ENCODE data around the gene PLP2.

DNA sequence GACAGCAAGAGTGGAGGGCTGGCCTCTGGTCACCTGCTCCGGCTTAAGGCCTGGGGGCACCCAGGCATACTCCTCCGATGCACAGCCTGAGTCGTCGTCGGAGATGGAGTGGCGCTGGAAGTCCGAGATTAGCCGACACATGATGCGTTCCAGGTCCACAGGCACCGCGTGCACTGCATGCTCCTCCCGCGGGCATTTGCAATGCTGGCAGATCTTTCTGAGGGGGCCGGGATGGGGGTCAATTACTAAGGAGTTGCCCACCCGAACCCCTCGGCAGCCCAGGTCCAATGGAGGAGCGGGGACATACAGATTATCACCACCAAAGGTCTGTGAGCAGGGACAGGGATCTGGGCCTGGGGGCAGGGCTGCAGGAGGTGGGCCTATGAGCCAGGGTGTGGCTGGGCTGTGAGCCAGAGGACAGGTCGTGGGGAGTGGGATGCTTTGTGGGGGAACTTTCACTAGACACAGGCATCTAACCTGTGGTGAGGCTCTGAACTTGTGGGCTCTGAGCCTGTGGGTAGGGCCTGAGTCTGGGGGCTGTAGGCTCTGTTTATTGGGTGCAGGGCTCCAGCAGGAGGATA, 12.1 kb downstream of the PLP2 start:
- TF ChIP-seq, protein P1, sequence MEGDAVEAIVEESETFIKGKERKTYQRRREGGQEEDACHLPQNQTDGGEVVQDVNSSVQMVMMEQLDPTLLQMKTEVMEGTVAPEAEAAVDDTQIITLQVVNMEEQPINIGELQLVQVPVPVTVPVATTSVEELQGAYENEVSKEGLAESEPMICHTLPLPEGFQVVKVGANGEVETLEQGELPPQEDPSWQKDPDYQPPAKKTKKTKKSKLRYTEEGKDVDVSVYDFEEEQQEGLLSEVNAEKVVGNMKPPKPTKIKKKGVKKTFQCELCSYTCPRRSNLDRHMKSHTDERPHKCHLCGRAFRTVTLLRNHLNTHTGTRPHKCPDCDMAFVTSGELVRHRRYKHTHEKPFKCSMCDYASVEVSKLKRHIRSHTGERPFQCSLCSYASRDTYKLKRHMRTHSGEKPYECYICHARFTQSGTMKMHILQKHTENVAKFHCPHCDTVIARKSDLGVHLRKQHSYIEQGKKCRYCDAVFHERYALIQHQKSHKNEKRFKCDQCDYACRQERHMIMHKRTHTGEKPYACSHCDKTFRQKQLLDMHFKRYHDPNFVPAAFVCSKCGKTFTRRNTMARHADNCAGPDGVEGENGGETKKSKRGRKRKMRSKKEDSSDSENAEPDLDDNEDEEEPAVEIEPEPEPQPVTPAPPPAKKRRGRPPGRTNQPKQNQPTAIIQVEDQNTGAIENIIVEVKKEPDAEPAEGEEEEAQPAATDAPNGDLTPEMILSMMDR (IDR thresholded peaks at IDR 0.05): no peak
- no peak for TF ChIP-seq POLR2A (IDR thresholded peaks at IDR 0.05)

Data from thyroid gland (tissue), 4 donors.